Epithelial cell of esophagus (primary cell): ENCODE data around the gene DNAJB6.
A peak's percentile ranks its signal among the peaks of the same experiment; 100 is the strongest.

Experiments
- DNase-seq: peaks from one replicate; pipeline ENCODE4 v3.0.0; 2010; ENCODE audit warnings: low read depth
- H3K4me3 ChIP-seq: 2 replicates; pipeline ENCODE4 v1.5.1; 2011; ENCODE audit warnings: mild to moderate bottlenecking, low read length, control low read depth
- CTCF ChIP-seq: IDR thresholded peaks from 2 replicates; pipeline ENCODE4 v1.5.1; 2011; ENCODE audit warnings: low read depth, mild to moderate bottlenecking, low read length, control low read depth, inconsistent platforms; ENCODE audit not compliant: insufficient read depth; ENCODE audit errors: missing control alignments

DNAJB6 gene

GRCh38 chr7:157432957-157433576, 96.3 kb downstream of the DNAJB6 start:
- DNase-seq = peak; percentile 8
- peak overlapping the region; percentile 1 for H3K4me3 ChIP-seq
- TF ChIP-seq CTCF = peak; percentile 58

- no peak for TF ChIP-seq CTCF
- H3K4me3 ChIP-seq = no peak overlapping the region
- no peak for DNase-seq
Measured at GRCh38 chr7:157433628-157434027, 96.8 kb downstream of the DNAJB6 start.

GRCh38 chr7:157434231-157434630, 97.4 kb downstream of the DNAJB6 start:
- H3K4me3 ChIP-seq = no peak overlapping the region
- no peak for DNase-seq
- no peak for TF ChIP-seq CTCF

- no peak for TF ChIP-seq CTCF
- no peak for DNase-seq
- H3K4me3 ChIP-seq = no peak overlapping the region
Measured at GRCh38 chr7:157434701-157435100, 97.9 kb downstream of the DNAJB6 start.

GRCh38 chr7:157436076-157436475, 99.3 kb downstream of the DNAJB6 start:
- no peak for DNase-seq
- no peak overlapping the region for H3K4me3 ChIP-seq
- TF ChIP-seq CTCF = no peak

GRCh38 chr7:157436763-157437480, 100.1 kb downstream of the DNAJB6 start:
- TF ChIP-seq CTCF = no peak
- no peak for DNase-seq
- H3K4me3 ChIP-seq = no peak overlapping the region
